HEK293 (cell line): ENCODE measurements around the gene UBE2F.

Experiments used
- BCL11B ChIP-seq: fragments of 450-650 bp; formaldehyde crosslinking; IDR thresholded peaks from 2 replicates; pipeline ENCODE4 v1.5.1; 2016; ENCODE audit warnings: low read depth, missing biosample characterization, missing genetic modification characterization
- GFI1B ChIP-seq: fragments of 450-650 bp; formaldehyde crosslinking; IDR thresholded peaks from 2 replicates; pipeline ENCODE4 v1.5.1; 2016; ENCODE audit warnings: missing biosample characterization, missing genetic modification characterization
- KLF1 ChIP-seq: fragments of 450-650 bp; formaldehyde crosslinking; IDR thresholded peaks from 2 replicates; pipeline ENCODE4 v1.5.1; 2016; ENCODE audit warnings: missing biosample characterization, missing genetic modification characterization
- REPIN1 ChIP-seq: fragments of 450-650 bp; formaldehyde crosslinking; IDR thresholded peaks from 2 replicates; pipeline ENCODE4 v1.5.1; 2017; ENCODE audit warnings: missing biosample characterization, missing genetic modification characterization, low read depth
- TRIM28 ChIP-seq: IDR thresholded peaks from 2 replicates; pipeline ENCODE4 v1.6.1; 2011; ENCODE audit warnings: low read length, control low read depth, borderline replicate concordance
- WT1 ChIP-seq: fragments of 450-650 bp; formaldehyde crosslinking; IDR thresholded peaks from 2 replicates; pipeline ENCODE4 v1.5.1; 2016; ENCODE audit warnings: missing biosample characterization, missing genetic modification characterization
- ZBTB20 ChIP-seq: fragments of 450-650 bp; formaldehyde crosslinking; IDR thresholded peaks from 2 replicates; pipeline ENCODE4 v1.5.1; 2016; ENCODE audit warnings: missing biosample characterization, missing genetic modification characterization
- ZFHX2 ChIP-seq: fragments of 450-650 bp; formaldehyde crosslinking; conservative IDR thresholded peaks from 2 replicates; pipeline ENCODE4 v1.5.1; 2016; ENCODE audit warnings: missing biosample characterization, missing genetic modification characterization
- ZNF138 ChIP-seq: fragments of 450-650 bp; formaldehyde crosslinking; IDR thresholded peaks from 2 replicates; pipeline ENCODE4 v1.5.1; 2016; ENCODE audit warnings: missing biosample characterization, missing genetic modification characterization, borderline replicate concordance
- ZNF223 ChIP-seq: fragments of 450-650 bp; formaldehyde crosslinking; IDR thresholded peaks from 2 replicates; pipeline ENCODE4 v1.5.1; 2016; ENCODE audit warnings: missing biosample characterization, missing genetic modification characterization
- ZNF274 ChIP-seq, 2 experiments: fragments of 200-500 bp in 1 of 2; fragments of 450-650 bp in 1 of 2; sonication (Bioruptor generic) in 1 of 2; formaldehyde crosslinking in 1 of 2; IDR thresholded peaks; 2 replicates each; pipeline versions ENCODE4 v1.5.1 to v1.6.1; 2014 to 2016; ENCODE audit warnings: borderline replicate concordance in 1 of 2, inconsistent platforms in 1 of 2, low read length in 1 of 2, missing biosample characterization in 1 of 2, missing genetic modification characterization in 1 of 2
- ZNF292 ChIP-seq: fragments of 450-650 bp; formaldehyde crosslinking; IDR thresholded peaks from 2 replicates; pipeline ENCODE4 v1.5.1; 2016; ENCODE audit warnings: low read depth, missing biosample characterization, missing genetic modification characterization, borderline replicate concordance
- ZNF335 ChIP-seq: fragments of 450-650 bp; formaldehyde crosslinking; conservative IDR thresholded peaks from 2 replicates; pipeline ENCODE4 v1.5.1; 2016; ENCODE audit warnings: missing biosample characterization, missing genetic modification characterization
- ZNF341 ChIP-seq: fragments of 450-650 bp; formaldehyde crosslinking; IDR thresholded peaks from 2 replicates; pipeline ENCODE4; 2016; ENCODE audit warnings: low read depth, missing biosample characterization, missing genetic modification characterization
- ZNF354C ChIP-seq: fragments of 450-650 bp; formaldehyde crosslinking; IDR thresholded peaks from 2 replicates; pipeline ENCODE4 v1.5.1; 2016; ENCODE audit warnings: missing biosample characterization, missing genetic modification characterization, low read depth, borderline replicate concordance
- ZNF366 ChIP-seq: fragments of 450-650 bp; formaldehyde crosslinking; conservative IDR thresholded peaks from 2 replicates; pipeline ENCODE4 v1.5.1; 2016; ENCODE audit warnings: missing biosample characterization, missing genetic modification characterization
- ZNF391 ChIP-seq: fragments of 450-650 bp; formaldehyde crosslinking; IDR thresholded peaks from 2 replicates; pipeline ENCODE4 v1.5.1; 2016; ENCODE audit warnings: low read depth, missing biosample characterization, missing genetic modification characterization, borderline replicate concordance
- ZNF433 ChIP-seq: fragments of 450-650 bp; formaldehyde crosslinking; IDR thresholded peaks from 2 replicates; pipeline ENCODE4 v1.5.1; 2016; ENCODE audit warnings: missing biosample characterization, missing genetic modification characterization, low read depth
- ZNF549 ChIP-seq: fragments of 450-650 bp; IDR thresholded peaks from 2 replicates; pipeline ENCODE4 v1.5.1; 2018; ENCODE audit warnings: missing biosample characterization, missing genetic modification characterization, mild to moderate bottlenecking, inconsistent platforms, moderate library complexity
- ZNF558 ChIP-seq: fragments of 450-650 bp; formaldehyde crosslinking; IDR thresholded peaks from 2 replicates; pipeline ENCODE4 v1.5.1; 2016; ENCODE audit warnings: missing biosample characterization, missing genetic modification characterization
- ZNF585B ChIP-seq: fragments of 450-650 bp; formaldehyde crosslinking; IDR thresholded peaks from 2 replicates; pipeline ENCODE4 v1.5.1; 2016; ENCODE audit warnings: missing biosample characterization, missing genetic modification characterization
- ZNF596 ChIP-seq: fragments of 450-650 bp; IDR thresholded peaks from 2 replicates; pipeline ENCODE4 v1.5.0; 2018; ENCODE audit warnings: missing biosample characterization, mild to moderate bottlenecking, missing genetic modification characterization, moderate library complexity
- ZNF621 ChIP-seq: fragments of 450-650 bp; formaldehyde crosslinking; IDR thresholded peaks from 2 replicates; pipeline ENCODE4 v1.5.1; 2017; ENCODE audit warnings: missing biosample characterization, missing genetic modification characterization
- ZNF654 ChIP-seq: fragments of 450-650 bp; formaldehyde crosslinking; IDR thresholded peaks from 2 replicates; pipeline ENCODE4 v1.5.1; 2016; ENCODE audit warnings: low read depth, missing biosample characterization, missing genetic modification characterization
- ZNF785 ChIP-seq: fragments of 450-650 bp; formaldehyde crosslinking; IDR thresholded peaks from 2 replicates; pipeline ENCODE4 v1.5.1; 2016; ENCODE audit warnings: missing biosample characterization, missing genetic modification characterization
- ZNF792 ChIP-seq: fragments of 450-650 bp; formaldehyde crosslinking; IDR thresholded peaks from 2 replicates; pipeline ENCODE4 v1.5.1; 2016; ENCODE audit warnings: missing biosample characterization, missing genetic modification characterization
- ZNF830 ChIP-seq: fragments of 450-650 bp; IDR thresholded peaks from 2 replicates; pipeline ENCODE4 v1.5.0; 2018; ENCODE audit warnings: missing biosample characterization, missing genetic modification characterization, low read depth, mild to moderate bottlenecking, moderate library complexity
- TF ChIP-seq, protein P1 (sequence below): fragments of 450-650 bp; formaldehyde crosslinking; IDR thresholded peaks from 2 replicates; pipeline ENCODE4 v1.5.1; 2016; ENCODE audit warnings: missing biosample characterization, missing genetic modification characterization
- TF ChIP-seq, protein P2 (sequence below): fragments of 450-650 bp; formaldehyde crosslinking; IDR thresholded peaks from 2 replicates; pipeline ENCODE4 v1.5.1; 2016; ENCODE audit warnings: missing biosample characterization, missing genetic modification characterization
- TF ChIP-seq, protein P3 (sequence below): fragments of 450-650 bp; formaldehyde crosslinking; IDR thresholded peaks from 2 replicates; pipeline ENCODE4 v1.5.1; 2017; ENCODE audit warnings: missing biosample characterization, mild to moderate bottlenecking, missing genetic modification characterization, moderate library complexity
- TF ChIP-seq, protein P4 (sequence below): fragments of 450-650 bp; formaldehyde crosslinking; IDR thresholded peaks from 2 replicates; pipeline ENCODE4 v1.5.1; 2016; ENCODE audit warnings: missing biosample characterization, missing genetic modification characterization

The UBE2F gene

DNA sequence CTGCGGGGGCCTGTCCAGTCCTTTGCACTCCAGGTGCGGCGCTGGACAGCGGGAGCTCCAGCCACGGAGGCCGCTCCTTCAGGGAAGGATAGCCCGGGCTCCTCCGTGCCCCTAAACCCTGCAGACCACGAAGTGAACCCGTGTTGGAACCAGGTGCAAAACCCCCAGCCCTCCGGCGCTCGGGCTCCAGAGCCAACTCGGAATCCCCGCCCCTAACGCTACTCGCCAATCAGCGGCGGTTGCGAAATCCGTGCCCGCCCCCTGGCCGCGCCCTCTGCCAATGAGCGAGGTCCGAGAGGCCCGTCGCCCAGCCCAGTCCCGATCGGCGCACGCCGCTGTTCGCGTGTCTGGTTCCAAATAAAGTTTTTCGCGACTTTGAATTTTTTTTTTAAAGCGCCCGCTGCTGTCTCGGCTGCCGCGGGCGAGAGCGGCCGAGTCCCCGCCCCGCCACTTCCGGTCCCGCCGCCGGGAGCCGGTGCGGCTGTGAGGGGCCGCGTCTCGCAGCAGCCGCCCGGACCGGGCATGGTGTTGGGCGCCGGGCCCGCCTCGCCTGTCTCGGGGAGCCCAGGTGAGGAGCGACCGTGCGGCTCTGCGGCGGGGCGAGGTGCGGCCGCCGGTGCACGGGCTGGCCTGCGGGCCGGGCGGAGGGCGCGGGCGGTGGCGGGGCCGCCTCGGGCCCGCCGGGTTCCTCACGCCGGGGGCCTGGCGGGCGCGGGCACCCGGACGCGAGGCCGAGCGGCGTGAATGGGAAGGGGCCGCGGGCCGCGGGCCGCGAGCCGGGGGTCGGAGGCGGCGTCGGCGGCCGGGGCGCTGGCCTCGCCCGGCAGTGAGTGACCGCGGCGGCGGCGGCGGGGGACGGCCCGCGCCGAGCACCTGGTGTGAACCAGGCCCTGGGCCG, at the start of gene UBE2F (continued):
- TF ChIP-seq ZNF558 (tag by site-specific recombination) (no peak), ZNF341 (tag by site-specific recombination) (no peak), BCL11B (no peak), ZNF596 (no peak), ZFHX2 (no peak), ZNF138 (tag by site-specific recombination) (no peak), GFI1B (tag by site-specific recombination) (no peak), ZNF292 (tag by site-specific recombination) (no peak), WT1 (tag by site-specific recombination) (no peak), ZNF549 (tag by site-specific recombination) (no peak), ZNF354C (tag by site-specific recombination) (no peak), ZNF274 (IDR thresholded peaks at IDR 0.05; ENCODE audit: low read length) (no peak), ZNF274 (tag by site-specific recombination; IDR thresholded peaks at IDR 0.05; ENCODE audit: borderline replicate concordance) (no peak), ZNF654 (tag by site-specific recombination) (no peak), ZNF785 (no peak), ZNF366 (tag by site-specific recombination) (no peak), TRIM28 (no peak), ZNF223 (tag by site-specific recombination) (no peak), ZBTB20 (tag by site-specific recombination) (no peak), ZNF621 (tag by site-specific recombination) (no peak), ZNF585B (tag by site-specific recombination) (no peak), ZNF391 (tag by site-specific recombination) (peak; percentile 51; the same call in 1 of the 2 replicates), KLF1 (tag by site-specific recombination) (0 out of 2 replicates have a peak, but pooled peaks have one; percentile 8), ZNF830 (tag by site-specific recombination) (no peak), REPIN1 (tag by site-specific recombination) (no peak), ZNF335 (peak; percentile 77), ZNF792 (tag by site-specific recombination) (no peak), ZNF433 (tag by site-specific recombination) (no peak)
- TF ChIP-seq, protein P1, sequence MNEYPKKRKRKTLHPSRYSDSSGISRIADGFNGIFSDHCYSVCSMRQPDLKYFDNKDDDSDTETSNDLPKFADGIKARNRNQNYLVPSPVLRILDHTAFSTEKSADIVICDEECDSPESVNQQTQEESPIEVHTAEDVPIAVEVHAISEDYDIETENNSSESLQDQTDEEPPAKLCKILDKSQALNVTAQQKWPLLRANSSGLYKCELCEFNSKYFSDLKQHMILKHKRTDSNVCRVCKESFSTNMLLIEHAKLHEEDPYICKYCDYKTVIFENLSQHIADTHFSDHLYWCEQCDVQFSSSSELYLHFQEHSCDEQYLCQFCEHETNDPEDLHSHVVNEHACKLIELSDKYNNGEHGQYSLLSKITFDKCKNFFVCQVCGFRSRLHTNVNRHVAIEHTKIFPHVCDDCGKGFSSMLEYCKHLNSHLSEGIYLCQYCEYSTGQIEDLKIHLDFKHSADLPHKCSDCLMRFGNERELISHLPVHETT, result 0 out of 2 replicates have a peak, but pooled peaks have one; percentile 35
- TF ChIP-seq, protein P2, sequence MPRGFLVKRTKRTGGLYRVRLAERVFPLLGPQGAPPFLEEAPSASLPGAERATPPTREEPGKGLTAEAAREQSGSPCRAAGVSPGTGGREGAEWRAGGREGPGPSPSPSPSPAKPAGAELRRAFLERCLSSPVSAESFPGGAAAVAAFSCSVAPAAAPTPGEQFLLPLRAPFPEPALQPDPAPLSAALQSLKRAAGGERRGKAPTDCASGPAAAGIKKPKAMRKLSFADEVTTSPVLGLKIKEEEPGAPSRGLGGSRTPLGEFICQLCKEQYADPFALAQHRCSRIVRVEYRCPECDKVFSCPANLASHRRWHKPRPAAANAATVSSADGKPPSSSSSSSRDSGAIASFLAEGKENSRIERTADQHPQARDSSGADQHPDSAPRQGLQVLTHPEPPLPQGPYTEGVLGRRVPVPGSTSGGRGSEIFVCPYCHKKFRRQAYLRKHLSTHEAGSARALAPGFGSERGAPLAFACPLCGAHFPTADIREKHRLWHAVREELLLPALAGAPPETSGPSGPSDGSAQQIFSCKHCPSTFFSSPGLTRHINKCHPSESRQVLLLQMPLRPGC (tag by site-specific recombination), result no peak
- TF ChIP-seq, protein P3, sequence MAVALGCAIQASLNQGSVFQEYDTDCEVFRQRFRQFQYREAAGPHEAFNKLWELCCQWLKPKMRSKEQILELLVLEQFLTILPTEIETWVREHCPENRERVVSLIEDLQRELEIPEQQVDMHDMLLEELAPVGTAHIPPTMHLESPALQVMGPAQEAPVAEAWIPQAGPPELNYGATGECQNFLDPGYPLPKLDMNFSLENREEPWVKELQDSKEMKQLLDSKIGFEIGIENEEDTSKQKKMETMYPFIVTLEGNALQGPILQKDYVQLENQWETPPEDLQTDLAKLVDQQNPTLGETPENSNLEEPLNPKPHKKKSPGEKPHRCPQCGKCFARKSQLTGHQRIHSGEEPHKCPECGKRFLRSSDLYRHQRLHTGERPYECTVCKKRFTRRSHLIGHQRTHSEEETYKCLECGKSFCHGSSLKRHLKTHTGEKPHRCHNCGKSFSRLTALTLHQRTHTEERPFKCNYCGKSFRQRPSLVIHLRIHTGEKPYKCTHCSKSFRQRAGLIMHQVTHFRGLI (tag by site-specific recombination), result peak; percentile 81; the same call in 1 of the 2 replicates
- TF ChIP-seq, protein P4, sequence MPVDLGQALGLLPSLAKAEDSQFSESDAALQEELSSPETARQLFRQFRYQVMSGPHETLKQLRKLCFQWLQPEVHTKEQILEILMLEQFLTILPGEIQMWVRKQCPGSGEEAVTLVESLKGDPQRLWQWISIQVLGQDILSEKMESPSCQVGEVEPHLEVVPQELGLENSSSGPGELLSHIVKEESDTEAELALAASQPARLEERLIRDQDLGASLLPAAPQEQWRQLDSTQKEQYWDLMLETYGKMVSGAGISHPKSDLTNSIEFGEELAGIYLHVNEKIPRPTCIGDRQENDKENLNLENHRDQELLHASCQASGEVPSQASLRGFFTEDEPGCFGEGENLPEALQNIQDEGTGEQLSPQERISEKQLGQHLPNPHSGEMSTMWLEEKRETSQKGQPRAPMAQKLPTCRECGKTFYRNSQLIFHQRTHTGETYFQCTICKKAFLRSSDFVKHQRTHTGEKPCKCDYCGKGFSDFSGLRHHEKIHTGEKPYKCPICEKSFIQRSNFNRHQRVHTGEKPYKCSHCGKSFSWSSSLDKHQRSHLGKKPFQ (tag by site-specific recombination), result no peak
